Measurements from ENCODE around the gene IFIT5. TPM values are rescaled to one million over a fixed set of nuclear protein-coding genes. Genes with fewer than 3 reads are reported as not detected.

The IFIT5 gene
- total RNA-seq, 2 experiments from 2014 or later, result 14.4 to 14.9 TPM

GRCh38 chr10:89413398-89413912 lies 913 bp upstream of the IFIT5 start:
- CTCF ChIA-PET, result interaction anchor here (0.6 to 2.3 kb wide), 4 partner anchors 12 to 165 kb away, joined by 3 to 11 read pairs (median 3); partner anchors contain the start of gene IFIT1
- intact Hi-C loops (cut with DNase I, micrococcal nuclease), result loop anchor here in 1 of 2 experiments (5.0 to 10.0 kb wide), 4 partner anchors 421 to 1461 kb away; partner anchors contain the start of genes FAS, RPP30 and STAMBPL1
- H3K9me3 Mint-ChIP-seq (ENCODE audit: low read depth), result peaks cover 4% of the 10 kb centered on the region
- no peak for ATAC-seq
- no peaks in the 10 kb centered on the region for H3K27me3 Mint-ChIP-seq
- H3K4me3 Mint-ChIP-seq, result peak overlapping the region; percentile 81
- peaks cover 40% of the 10 kb centered on the region for H3K4me1 Mint-ChIP-seq
- no peak for DNase-seq
- H3K27ac Mint-ChIP-seq, result peak overlapping the region; percentile 90
- H3K36me3 Mint-ChIP-seq (ENCODE audit: low read depth), result peaks cover 28% of the 10 kb centered on the region
- POLR2A ChIA-PET, result interaction anchor here (0.6 to 1.0 kb wide), 2 partner anchors 21 to 127 kb away, joined by 3 to 6 read pairs; partner anchors contain the start of gene IFIT1

DNA sequence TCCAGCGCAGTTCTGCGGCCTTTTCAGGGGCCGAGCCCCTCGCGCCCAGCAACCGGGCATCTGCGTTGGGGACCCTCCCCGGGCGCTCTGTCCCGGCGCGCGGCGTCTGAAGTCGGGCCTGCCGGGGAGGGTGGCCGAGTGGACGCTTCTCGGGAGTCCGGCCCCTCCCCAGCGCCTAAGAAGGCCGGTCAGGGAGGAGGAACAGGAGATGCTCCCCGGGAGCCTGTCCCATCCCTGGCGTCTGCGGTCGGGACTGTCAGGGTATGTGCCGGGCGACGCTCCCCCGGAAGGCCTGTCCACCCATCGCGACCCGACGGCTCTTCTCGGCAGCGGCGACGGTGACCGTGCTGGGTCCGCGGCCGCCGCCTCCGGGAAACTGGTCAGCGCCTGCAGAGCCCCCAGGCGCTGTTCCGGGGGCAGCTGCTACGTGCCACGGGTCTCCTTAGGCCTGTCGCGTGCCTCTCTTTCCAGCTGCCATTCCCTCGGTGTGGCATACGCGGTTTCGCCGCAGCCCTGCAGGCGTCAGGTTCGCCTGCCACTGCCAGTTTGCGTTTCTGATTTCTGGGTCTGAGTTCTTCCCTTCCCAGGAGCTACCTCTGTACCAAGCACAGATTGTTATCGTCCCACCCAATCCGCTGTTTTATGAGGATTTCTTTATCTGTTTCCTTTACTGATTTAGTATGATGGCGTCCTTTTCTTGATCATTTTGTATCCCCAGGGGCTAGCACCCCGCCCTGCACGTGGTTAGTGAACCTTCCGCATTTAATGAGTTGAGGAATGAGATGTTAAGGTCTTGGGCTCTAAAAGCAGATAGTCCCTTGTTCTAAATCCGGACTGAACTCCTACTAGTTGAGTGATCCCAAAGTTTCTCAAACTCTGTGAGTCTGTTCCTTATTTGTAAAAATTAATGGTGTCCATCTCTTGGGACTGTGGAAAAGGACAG lies 782 bp downstream of the IFIT5 start:
- ChIA-PET CTCF (interaction anchor here (0.6 to 2.3 kb wide), 5 partner anchors 10 to 69 kb away, joined by 3 to 11 read pairs (median 3); partner anchors contain the start of gene IFIT1), POLR2A (no interaction called here)
- Mint-ChIP-seq H3K36me3 (ENCODE audit: low read depth) (peaks cover 32% of the 10 kb centered on the region), H3K27ac (peak overlapping the region; percentile 98), H3K27me3 (no peaks in the 10 kb centered on the region), H3K9me3 (ENCODE audit: low read depth) (peaks cover 4% of the 10 kb centered on the region), H3K4me1 (peaks cover 45% of the 10 kb centered on the region), H3K4me3 (peak overlapping the region; percentile 81)
- intact Hi-C loops (cut with DNase I, micrococcal nuclease), result loop anchor here (1.0 to 10.0 kb wide), 12 partner anchors 22 to 1460 kb away; partner anchors contain the start of genes IFIT1 (in 2 of the 2), KIF20B (in 2 of the 2), PANK1 (in 2 of the 2) and FAS (in 1 of the 2)
- DNase-seq (peak; percentile 60), ATAC-seq (peak; percentile 46)

DNA sequence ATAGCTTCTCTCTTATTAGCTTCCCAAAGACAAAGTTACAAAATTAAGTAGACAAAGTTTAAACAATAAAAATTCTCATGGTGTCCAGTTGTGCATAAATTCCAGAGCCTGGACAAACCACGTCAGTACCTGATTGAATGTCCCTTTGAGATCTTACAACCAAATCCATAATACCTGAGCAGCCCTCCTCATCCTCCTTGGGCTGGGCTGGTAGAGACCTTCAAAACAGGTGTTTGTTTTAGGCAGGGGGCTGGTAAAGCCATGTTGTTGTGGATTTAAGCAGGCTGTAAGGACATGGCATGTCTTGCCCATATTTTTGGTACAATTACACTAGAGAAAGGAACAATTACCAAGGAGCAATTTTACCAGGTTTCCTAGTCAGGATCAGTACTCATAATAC lies 2.1 kb downstream of the IFIT5 start:
- no peak overlapping the region for H3K27ac Mint-ChIP-seq
- H3K4me1 Mint-ChIP-seq, result peaks cover 47% of the 10 kb centered on the region
- H3K9me3 Mint-ChIP-seq (ENCODE audit: low read depth), result peaks cover 4% of the 10 kb centered on the region
- no peak for DNase-seq
- H3K36me3 Mint-ChIP-seq (ENCODE audit: low read depth), result peaks cover 43% of the 10 kb centered on the region
- H3K27me3 Mint-ChIP-seq, result no peaks in the 10 kb centered on the region
- intact Hi-C loops (cut with DNase I, micrococcal nuclease), result loop anchor here (5.0 to 10.0 kb wide), 5 partner anchors 286 to 1458 kb away; partner anchors contain the start of genes KIF20B (in 1 of the 2), RPP30 (in 1 of the 2) and STAMBPL1 (in 1 of the 2)
- no peak for ATAC-seq
- ChIA-PET CTCF (interaction anchor here (1.2 kb wide), 1 partner anchor 209 kb away, joined by 4 read pairs; no protein-coding TSS in a partner anchor), POLR2A (no interaction called here)
- H3K4me3 Mint-ChIP-seq, result peak overlapping the region; percentile 81

DNA sequence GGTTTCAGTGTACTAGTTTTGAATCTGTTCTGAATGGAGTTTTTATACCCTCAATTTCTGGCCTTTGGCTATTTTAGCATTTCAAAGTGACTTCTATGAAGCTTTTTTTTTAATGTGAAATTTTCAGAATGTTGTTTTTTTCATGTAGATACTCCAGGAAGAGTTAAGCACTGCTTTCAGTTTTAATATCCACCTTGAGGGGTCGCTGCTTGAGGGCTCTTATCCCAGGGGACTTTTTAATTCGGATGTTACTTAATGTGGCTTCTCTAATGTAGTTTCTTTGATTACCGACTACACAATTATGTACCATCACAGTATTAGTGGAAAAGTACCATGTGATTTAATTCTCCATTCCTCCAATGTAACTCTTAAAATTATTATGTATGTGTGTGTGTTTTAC lies 5.2 kb downstream of the IFIT5 start:
- DNase-seq, result peak; percentile 24
- no peaks in the 10 kb centered on the region for H3K27me3 Mint-ChIP-seq
- no peaks in the 10 kb centered on the region for H3K9me3 Mint-ChIP-seq (ENCODE audit: low read depth)
- CTCF ChIA-PET, result interaction anchor here (0.7 to 1.0 kb wide), 6 partner anchors 13 to 202 kb away, joined by 3 to 5 read pairs (median 4); no protein-coding TSS in a partner anchor
- no peak for ATAC-seq
- peak overlapping the region; percentile 24 for H3K27ac Mint-ChIP-seq
- intact Hi-C loops (cut with DNase I, micrococcal nuclease), result loop anchor here (5.0 to 10.0 kb wide), 5 partner anchors 283 to 1455 kb away; partner anchors contain the start of genes KIF20B (in 1 of the 2), RPP30 (in 1 of the 2) and STAMBPL1 (in 1 of the 2)
- peaks cover 36% of the 10 kb centered on the region for H3K4me1 Mint-ChIP-seq
- POLR2A ChIA-PET, result no interaction called here
- peaks cover 36% of the 10 kb centered on the region for H3K36me3 Mint-ChIP-seq (ENCODE audit: low read depth)
- no peak overlapping the region for H3K4me3 Mint-ChIP-seq

DNA sequence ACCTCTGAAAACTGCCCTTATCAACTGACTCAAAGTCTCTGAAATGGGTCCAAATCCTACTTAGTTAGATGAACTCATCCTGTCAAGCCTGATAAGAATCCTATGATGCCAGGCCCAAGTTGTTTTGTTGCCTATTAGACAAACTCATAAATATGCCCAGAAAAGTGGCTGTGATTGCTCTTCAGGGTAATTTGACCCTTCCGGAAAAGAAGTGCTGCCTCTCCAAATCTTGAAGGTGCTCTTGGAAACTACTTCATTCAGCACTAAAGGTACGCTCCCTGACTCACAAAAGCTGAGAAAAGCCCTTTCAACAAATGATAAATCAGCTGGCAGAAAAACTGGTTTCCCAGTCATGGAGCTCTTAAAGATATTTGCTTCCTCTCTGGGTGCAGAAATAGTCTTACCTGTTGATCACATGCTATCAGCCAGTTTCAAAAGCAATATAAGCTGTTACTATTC lies 6.7 kb downstream of the IFIT5 start:
- DNase-seq, result no peak
- Mint-ChIP-seq H3K27me3 (no peaks in the 10 kb centered on the region), H3K4me3 (no peak overlapping the region), H3K9me3 (ENCODE audit: low read depth) (no peaks in the 10 kb centered on the region), H3K36me3 (ENCODE audit: low read depth) (peaks cover 29% of the 10 kb centered on the region), H3K27ac (peak overlapping the region; percentile 21), H3K4me1 (peaks cover 32% of the 10 kb centered on the region)
- intact Hi-C loops (cut with DNase I, micrococcal nuclease), result no loop called here
- ChIA-PET POLR2A (no interaction called here), CTCF (interaction anchor here (0.7 kb wide), 1 partner anchor 9 kb away, joined by 3 read pairs; no protein-coding TSS in a partner anchor)
- ATAC-seq, result no peak

GRCh38 chr10:89425000-89425399 lies 10.6 kb downstream of the IFIT5 start:
- intact Hi-C loops (cut with DNase I, micrococcal nuclease), result no loop called here
- no peak for DNase-seq
- H3K27me3 Mint-ChIP-seq, result no peaks in the 10 kb centered on the region
- ChIA-PET CTCF (interaction anchor here (1.2 to 1.7 kb wide), 3 partner anchors 10 to 13 kb away, joined by 3 to 5 read pairs (median 3); partner anchors contain the start of gene IFIT5), POLR2A (no interaction called here)
- H3K27ac Mint-ChIP-seq, result no peak overlapping the region
- ATAC-seq, result no peak
- peaks cover 11% of the 10 kb centered on the region for H3K36me3 Mint-ChIP-seq (ENCODE audit: low read depth)
- no peaks in the 10 kb centered on the region for H3K9me3 Mint-ChIP-seq (ENCODE audit: low read depth)
- H3K4me3 Mint-ChIP-seq, result no peak overlapping the region
- peaks cover 7% of the 10 kb centered on the region for H3K4me1 Mint-ChIP-seq

DNA sequence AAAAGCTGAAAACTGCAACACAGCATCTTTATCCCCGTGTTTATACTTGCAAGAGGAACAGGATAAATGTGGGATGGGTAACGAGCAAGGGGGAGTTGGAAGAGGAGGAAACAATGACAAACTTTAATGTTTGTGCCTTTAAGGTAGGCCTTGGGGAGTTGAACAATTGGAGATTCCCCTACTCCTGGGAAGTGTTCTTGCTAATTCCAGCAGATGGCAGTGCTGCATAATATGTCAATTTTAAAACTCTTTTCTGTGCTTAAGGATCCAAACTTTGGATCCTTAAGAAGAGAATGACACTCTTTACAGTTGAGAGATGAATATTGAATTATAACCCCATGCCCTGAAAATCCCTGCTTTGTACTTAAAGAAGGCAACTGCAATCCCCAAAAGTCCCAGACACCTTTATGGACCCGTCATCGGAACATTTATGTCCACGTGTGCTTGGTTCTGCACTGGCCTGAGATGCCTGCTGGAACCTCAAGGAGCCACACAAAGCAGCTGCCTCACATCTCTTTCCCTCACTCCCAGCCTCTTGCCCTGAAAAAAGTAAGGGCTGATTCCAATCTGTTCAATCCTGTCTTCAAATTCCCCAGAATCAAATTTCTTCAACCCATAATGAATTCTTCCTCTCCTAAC lies 12.0 kb downstream of the IFIT5 start:
- peak; percentile 76 for ATAC-seq
- Mint-ChIP-seq H3K27ac (no peak overlapping the region), H3K4me3 (no peak overlapping the region), H3K4me1 (peaks cover under 1% of the 10 kb centered on the region), H3K9me3 (ENCODE audit: low read depth) (no peaks in the 10 kb centered on the region), H3K27me3 (no peaks in the 10 kb centered on the region), H3K36me3 (ENCODE audit: low read depth) (peaks cover under 1% of the 10 kb centered on the region)
- ChIA-PET POLR2A (no interaction called here), CTCF (interaction anchor here (0.7 to 1.7 kb wide), 3 partner anchors 8 to 13 kb away, joined by 3 to 5 read pairs (median 3); partner anchors contain the start of gene IFIT5)
- DNase-seq, result no peak
- intact Hi-C loops (cut with DNase I, micrococcal nuclease), result loop anchor here (1.0 kb wide), 1 partner anchor 138 kb away; no protein-coding TSS in a partner anchor

GRCh38 chr10:89427629-89428028 lies 13.3 kb downstream of the IFIT5 start:
- no peak overlapping the region for H3K4me3 Mint-ChIP-seq
- H3K4me1 Mint-ChIP-seq, result no peaks in the 10 kb centered on the region
- ChIA-PET CTCF (interaction anchor here (0.6 to 2.1 kb wide), 2 partner anchors 9 to 109 kb away, joined by 3 to 8 read pairs; no protein-coding TSS in a partner anchor), POLR2A (no interaction called here)
- ATAC-seq, result no peak
- H3K36me3 Mint-ChIP-seq (ENCODE audit: low read depth), result no peaks in the 10 kb centered on the region
- no peaks in the 10 kb centered on the region for H3K27me3 Mint-ChIP-seq
- DNase-seq, result no peak
- no peak overlapping the region for H3K27ac Mint-ChIP-seq
- no peaks in the 10 kb centered on the region for H3K9me3 Mint-ChIP-seq (ENCODE audit: low read depth)
- intact Hi-C loops (cut with DNase I, micrococcal nuclease), result no loop called here

DNA sequence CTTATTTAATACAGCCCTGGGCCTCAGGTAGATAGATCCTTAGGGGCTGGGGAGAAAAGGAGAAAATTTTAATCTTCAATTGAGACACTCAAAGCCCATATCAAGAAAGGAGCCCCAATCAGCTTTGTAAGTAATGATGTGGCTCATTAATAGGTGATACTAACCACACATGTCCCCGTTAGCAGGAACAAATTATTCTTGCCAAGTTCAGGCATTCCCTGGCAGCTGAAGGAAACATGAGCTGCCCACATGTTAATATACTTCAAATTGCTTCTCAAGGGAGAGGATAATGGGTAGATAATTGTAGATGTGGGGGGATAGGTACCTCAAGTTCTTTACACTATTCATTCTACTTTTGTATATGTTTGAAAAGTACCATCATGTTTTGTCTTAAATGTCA lies 14.5 kb downstream of the IFIT5 start:
- H3K4me1 Mint-ChIP-seq, result no peaks in the 10 kb centered on the region
- no peak overlapping the region for H3K4me3 Mint-ChIP-seq
- H3K36me3 Mint-ChIP-seq (ENCODE audit: low read depth), result no peaks in the 10 kb centered on the region
- DNase-seq, result no peak
- H3K27ac Mint-ChIP-seq, result no peak overlapping the region
- ChIA-PET CTCF (interaction anchor here (0.9 to 2.1 kb wide), 3 partner anchors 11 to 210 kb away, joined by 3 to 8 read pairs (median 4); no protein-coding TSS in a partner anchor), POLR2A (no interaction called here)
- H3K27me3 Mint-ChIP-seq, result no peaks in the 10 kb centered on the region
- no peaks in the 10 kb centered on the region for H3K9me3 Mint-ChIP-seq (ENCODE audit: low read depth)
- intact Hi-C loops (cut with DNase I, micrococcal nuclease), result no loop called here
- ATAC-seq, result no peak

GRCh38 chr10:89431977-89432376 lies 17.6 kb downstream of the IFIT5 start:
- Mint-ChIP-seq H3K36me3 (ENCODE audit: low read depth) (no peaks in the 10 kb centered on the region), H3K4me1 (no peaks in the 10 kb centered on the region), H3K4me3 (no peak overlapping the region), H3K27ac (no peak overlapping the region), H3K27me3 (peaks cover 11% of the 10 kb centered on the region), H3K9me3 (ENCODE audit: low read depth) (no peaks in the 10 kb centered on the region)
- DNase-seq (no peak), ATAC-seq (no peak)
- intact Hi-C loops (cut with DNase I, micrococcal nuclease), result no loop called here
- ChIA-PET POLR2A (no interaction called here), CTCF (no interaction called here)

GRCh38 chr10:89438525-89438924 lies 24.2 kb downstream of the IFIT5 start:
- H3K36me3 Mint-ChIP-seq (ENCODE audit: low read depth), result no peaks in the 10 kb centered on the region
- H3K4me3 Mint-ChIP-seq, result no peak overlapping the region
- intact Hi-C loops (cut with DNase I, micrococcal nuclease), result no loop called here
- peaks cover 13% of the 10 kb centered on the region for H3K27me3 Mint-ChIP-seq
- POLR2A ChIA-PET, result no interaction called here
- no peak for ATAC-seq
- CTCF ChIA-PET, result no interaction called here
- no peaks in the 10 kb centered on the region for H3K4me1 Mint-ChIP-seq
- no peak overlapping the region for H3K27ac Mint-ChIP-seq
- H3K9me3 Mint-ChIP-seq (ENCODE audit: low read depth), result no peaks in the 10 kb centered on the region
- DNase-seq, result no peak

All from activated CD4-positive, alpha-beta T cell treated with anti-CD3 and anti-CD28 coated beads for 36 hours (primary cell).